Memory B cell (primary cell): ENCODE measurements around the gene PTOV1.

ENCODE experiments used
- ATAC-seq: fragments of 150-1000 bp; cut with Tn5 transposase; 2 replicates; pipeline ENCODE4 v1.10.0; 2021; ENCODE audit warnings: low read depth, mild to moderate bottlenecking, moderate library complexity
- DNase-seq, 2 donors: peaks; one replicate each; pipeline ENCODE4 v3.0.0; 2022; ENCODE audit warnings: low spot score in 2 of 2
- H3K27ac Mint-ChIP-seq: one replicate; pipeline ENCODE4 v1.8.0; 2022; ENCODE audit warnings: mild to moderate bottlenecking, moderate library complexity, mixed read lengths
- H3K27me3 Mint-ChIP-seq: one replicate; pipeline ENCODE4 v1.8.0; 2022; ENCODE audit warnings: mixed read lengths
- H3K36me3 Mint-ChIP-seq: one replicate; pipeline ENCODE4 v1.8.0; 2022; ENCODE audit warnings: mild to moderate bottlenecking, mixed read lengths
- H3K4me1 Mint-ChIP-seq: one replicate; pipeline ENCODE4 v1.8.0; 2022; ENCODE audit warnings: mixed read lengths
- H3K4me3 Mint-ChIP-seq: one replicate; pipeline ENCODE4 v1.8.0; 2022; ENCODE audit warnings: mild to moderate bottlenecking, moderate library complexity, mixed read lengths
- H3K9me3 Mint-ChIP-seq: one replicate; pipeline ENCODE4 v1.8.0; 2022; ENCODE audit warnings: mixed read lengths

PTOV1 gene

DNA sequence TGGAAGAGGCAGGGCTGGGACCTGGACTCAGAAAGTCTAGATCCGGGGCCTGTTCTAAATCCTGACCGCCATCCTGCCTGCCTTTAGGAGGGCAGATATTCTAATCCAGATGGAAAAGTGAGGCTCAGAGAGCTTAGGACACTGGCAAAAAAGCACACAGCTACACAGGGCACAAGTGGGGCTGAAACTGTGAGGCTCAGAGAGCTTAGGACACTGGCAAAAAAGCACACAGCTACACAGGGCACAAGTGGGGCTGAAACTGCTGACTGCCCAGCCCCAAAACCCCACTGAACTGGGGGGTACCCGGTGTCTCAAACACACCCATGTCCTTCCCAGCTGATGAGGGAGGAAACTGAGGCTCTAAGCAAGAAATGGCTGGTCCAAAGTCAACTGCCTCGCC, 24.2 kb downstream of the PTOV1 start:
- peaks cover 5% of the 10 kb centered on the region for H3K36me3 Mint-ChIP-seq
- peaks cover 19% of the 10 kb centered on the region for H3K4me1 Mint-ChIP-seq
- no peaks in the 10 kb centered on the region for H3K27me3 Mint-ChIP-seq
- no peak overlapping the region for H3K4me3 Mint-ChIP-seq
- DNase-seq (no peak), ATAC-seq (no peak)
- no peaks in the 10 kb centered on the region for H3K9me3 Mint-ChIP-seq
- no peak overlapping the region for H3K27ac Mint-ChIP-seq

DNA sequence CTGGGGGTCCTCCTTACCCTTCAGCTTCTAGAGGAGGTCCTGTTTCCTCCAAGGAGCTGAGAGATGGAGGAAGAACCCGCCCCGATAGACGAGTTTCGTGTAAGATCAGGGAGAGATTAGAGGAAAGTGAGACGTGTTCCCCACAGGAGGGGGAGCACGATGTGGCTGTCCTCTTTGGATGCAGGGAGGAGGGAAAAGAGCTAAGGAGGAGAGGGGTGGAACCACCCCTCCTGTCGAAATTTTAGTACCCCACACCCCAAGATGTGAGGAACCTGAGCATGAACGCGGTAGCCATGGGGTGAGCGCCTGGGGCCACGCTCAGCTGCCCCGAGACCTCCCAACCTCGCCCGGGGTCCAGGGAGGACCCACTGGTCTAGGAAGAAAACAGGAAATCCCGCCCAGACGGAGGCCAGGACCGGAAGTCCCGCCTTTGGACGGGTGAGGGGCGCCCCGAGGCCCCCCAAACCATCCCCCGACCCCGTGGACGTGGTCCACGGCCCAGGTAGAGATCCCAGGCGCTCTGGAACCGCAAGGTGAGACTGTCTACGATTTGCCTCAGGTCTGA, 25.0 kb downstream of the PTOV1 start:
- DNase-seq (peak; percentile 41 to 64), ATAC-seq (no peak)
- Mint-ChIP-seq H3K27me3 (no peaks in the 10 kb centered on the region), H3K4me3 (no peak overlapping the region), H3K9me3 (no peaks in the 10 kb centered on the region), H3K27ac (no peak overlapping the region), H3K4me1 (peaks cover 18% of the 10 kb centered on the region), H3K36me3 (peaks cover 5% of the 10 kb centered on the region)

DNA sequence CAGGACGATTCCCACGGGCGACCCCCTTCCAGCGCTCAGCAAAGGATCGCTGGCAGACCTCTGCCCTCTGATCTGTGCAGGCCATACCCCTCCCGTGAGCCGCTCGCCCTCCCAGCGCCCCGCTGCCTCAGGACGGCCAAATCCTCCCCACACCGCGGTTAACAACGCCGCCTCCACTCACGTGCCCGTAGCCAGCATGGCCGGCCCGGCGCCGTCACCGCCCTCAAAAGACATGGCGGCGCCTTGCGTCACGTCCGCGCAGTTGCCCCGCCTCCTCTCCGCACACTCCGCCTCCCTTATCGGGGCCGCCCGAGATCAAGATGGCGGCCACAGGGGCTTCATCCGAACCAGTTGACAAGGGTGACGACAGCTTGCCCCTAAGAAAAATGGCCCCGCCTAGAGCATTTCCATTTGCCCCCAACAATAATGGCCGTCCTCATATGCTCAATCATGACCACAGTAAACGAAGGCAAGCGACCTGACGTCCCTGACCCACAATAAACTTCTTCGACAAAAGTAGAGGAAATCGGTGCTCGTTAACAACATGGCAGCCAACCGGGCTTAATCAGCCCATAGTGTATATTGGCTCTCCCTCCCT, 25.6 kb downstream of the PTOV1 start:
- Mint-ChIP-seq H3K27me3 (no peaks in the 10 kb centered on the region), H3K36me3 (peaks cover 6% of the 10 kb centered on the region), H3K9me3 (no peaks in the 10 kb centered on the region), H3K27ac (no peak overlapping the region), H3K4me1 (peaks cover 18% of the 10 kb centered on the region), H3K4me3 (no peak overlapping the region)
- DNase-seq, result peak; percentile 94 to 99
- peak; percentile 59 for ATAC-seq

DNA sequence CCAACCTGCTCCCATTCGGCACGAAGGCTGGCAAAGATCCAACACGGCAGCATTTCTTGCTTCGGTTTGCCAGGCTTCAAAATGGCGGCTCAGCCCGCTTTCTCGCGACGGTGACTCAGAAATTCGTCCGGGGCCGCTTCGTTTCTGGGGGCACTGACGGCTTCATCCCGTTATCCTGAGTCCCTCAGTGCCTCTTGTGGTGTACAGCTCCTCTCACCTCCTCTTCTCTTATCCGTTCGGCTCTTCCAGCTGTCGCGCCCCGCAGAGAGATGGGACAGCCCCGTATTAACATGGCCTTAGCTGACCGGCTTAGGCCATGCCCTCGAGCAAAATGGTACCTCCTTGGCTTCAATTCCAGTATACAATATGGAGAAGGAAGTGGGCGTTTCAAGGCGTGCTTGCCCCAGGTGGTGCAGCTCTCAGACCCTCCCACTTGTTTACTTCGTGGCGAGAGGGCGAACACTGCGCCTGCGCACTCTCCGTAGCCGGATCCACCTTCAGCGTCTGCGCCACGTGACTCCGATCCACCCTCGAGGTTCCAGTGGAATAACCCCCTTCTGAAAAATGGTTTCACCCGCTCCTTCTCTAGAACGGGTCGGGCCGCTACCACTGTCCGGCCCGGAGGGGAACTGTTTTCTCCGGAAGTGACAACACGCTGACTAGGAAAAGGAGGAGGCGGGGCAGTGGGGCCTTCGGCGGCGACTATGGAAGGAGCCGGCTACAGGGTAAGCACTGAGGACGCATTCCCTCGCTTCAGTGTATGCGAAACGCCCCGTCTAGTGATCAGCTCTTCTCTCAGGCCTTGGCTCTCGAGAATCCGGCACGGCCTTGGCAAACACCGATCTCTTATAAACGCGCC, 26.3 kb downstream of the PTOV1 start, which contains the start of the genes AKT1S1 and TBC1D17:
Gene AKT1S1, minus strand, starts transcription at position 336 of the 859 bp plus-strand sequence. CDS start 4,060 bp downstream, outside the sequence.
Gene TBC1D17, plus strand, starts transcription at position 683 of the 859 bp plus-strand sequence. Its CDS starts 22 bp downstream, at position 705.
- no peak within 1 kb of the TSS for H3K27ac Mint-ChIP-seq
- H3K27me3 Mint-ChIP-seq, result no peaks in the 10 kb centered on the region
- peaks cover 11% of the 10 kb centered on the region for H3K36me3 Mint-ChIP-seq
- no peaks in the 10 kb centered on the region for H3K9me3 Mint-ChIP-seq
- peak; percentile 94 to 98 for DNase-seq
- H3K4me3 Mint-ChIP-seq, result no peak within 1 kb of the TSS
- ATAC-seq, result peak; percentile 57
- peaks cover 18% of the 10 kb centered on the region for H3K4me1 Mint-ChIP-seq

DNA sequence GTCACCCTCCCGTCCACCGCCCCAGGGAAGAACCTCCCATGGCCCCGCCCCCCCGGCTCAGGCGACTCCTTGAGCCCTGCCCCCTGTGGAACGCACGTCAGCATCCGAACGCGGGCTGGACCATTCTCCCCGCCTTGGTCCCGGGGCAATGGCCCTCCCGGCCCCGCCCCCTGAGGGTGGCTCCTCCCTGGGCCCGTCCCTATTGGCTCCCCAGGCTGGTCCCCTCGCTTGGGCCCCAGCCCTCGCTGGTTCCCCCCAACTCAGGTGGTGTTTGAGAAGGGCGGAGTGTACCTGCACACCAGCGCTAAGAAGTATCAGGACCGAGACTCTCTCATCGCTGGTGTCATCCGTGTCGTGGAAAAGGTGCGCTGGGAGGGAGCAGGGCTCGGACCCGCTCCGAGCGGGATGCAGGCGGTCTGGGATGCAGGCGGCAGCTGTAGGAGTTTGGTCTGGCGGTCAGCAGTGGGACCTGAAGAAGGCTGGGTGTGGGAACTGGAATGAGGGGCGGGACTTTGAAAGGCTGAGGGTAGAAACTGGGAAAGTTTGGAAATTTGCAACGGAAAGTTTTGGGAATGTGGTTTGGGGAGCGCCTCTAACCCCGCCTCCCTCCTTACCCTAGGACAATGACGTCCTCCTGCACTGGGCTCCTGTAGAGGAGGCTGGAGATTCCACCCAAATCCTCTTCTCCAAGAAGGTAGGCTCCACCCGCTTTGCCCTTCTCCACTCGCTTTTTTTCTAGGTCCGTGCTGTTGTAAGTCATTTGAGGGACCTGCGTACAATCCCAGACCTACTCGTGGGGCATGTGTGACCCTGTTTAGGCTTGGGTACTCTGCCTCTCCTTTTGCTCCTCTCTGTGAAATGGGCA, 27.2 kb downstream of the PTOV1 start:
- ATAC-seq, result peak; percentile 58

DNA sequence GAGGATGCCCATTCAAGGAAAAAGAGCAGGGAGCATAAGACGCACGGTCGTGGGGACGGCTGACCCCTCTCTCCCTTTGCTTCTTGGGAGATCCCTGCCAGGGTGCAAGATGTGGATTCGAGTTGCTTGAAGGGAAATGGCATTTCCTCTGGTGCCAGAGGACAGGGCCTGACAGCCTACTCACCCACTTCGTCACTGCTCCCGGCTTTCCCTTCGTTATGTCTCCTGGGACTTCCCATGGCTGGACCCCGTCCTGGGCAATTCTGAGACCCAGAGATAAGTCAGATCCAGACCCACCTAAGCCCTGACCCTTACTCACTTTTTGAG, 27.7 kb downstream of the PTOV1 start:
- Mint-ChIP-seq H3K4me3 (no peak overlapping the region), H3K9me3 (no peaks in the 10 kb centered on the region), H3K4me1 (peaks cover 18% of the 10 kb centered on the region), H3K27me3 (no peaks in the 10 kb centered on the region), H3K36me3 (peaks cover 19% of the 10 kb centered on the region), H3K27ac (no peak overlapping the region)
- ATAC-seq, result no peak
- DNase-seq, result no peak

More for the DNA sequence above, 27.2 kb downstream of the PTOV1 start:
- H3K36me3 Mint-ChIP-seq, result peaks cover 13% of the 10 kb centered on the region
- no peaks in the 10 kb centered on the region for H3K27me3 Mint-ChIP-seq
- H3K9me3 Mint-ChIP-seq, result no peaks in the 10 kb centered on the region
- DNase-seq, result peak in 1 of 2 donors; percentile 97
- H3K27ac Mint-ChIP-seq, result no peak overlapping the region
- H3K4me1 Mint-ChIP-seq, result peaks cover 18% of the 10 kb centered on the region
- H3K4me3 Mint-ChIP-seq, result no peak overlapping the region

DNA sequence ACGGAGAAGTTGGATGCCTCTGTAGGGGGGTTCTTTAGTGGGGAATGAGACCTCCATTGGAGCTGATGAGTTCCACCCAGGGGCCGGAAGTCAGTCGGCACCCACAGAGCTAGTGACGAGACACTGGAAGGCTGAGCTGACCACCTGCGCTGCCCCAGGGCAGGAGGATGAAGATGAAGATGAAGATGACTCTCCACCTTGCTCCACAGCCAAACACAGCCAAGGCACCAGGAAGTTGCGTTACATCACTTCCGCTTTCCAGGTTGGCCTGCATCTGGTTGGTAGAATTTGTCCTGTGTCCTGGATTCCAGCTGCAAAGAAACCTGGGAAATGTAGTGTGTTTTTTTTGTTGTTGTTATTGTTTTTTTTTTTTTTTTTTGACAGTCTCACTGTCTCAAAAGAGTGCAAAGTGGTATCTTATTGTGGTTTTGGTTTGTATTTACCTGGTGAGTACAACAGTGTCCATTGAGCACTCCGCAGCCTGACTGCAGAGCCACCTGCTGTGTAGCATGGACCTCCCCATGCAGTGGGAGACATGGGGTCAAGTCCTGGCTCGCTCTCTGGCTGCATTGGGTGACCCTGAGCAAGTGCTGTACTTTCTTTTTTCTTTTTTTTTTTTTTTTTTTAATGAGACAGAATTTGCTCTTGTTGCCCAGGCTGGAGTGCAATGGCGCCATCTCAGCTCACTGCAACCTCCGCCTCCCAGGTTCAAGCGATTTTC, 28.4 kb downstream of the PTOV1 start:
- Mint-ChIP-seq H3K4me1 (peaks cover 18% of the 10 kb centered on the region), H3K27ac (no peak overlapping the region), H3K9me3 (no peaks in the 10 kb centered on the region), H3K27me3 (no peaks in the 10 kb centered on the region), H3K4me3 (no peak overlapping the region), H3K36me3 (peaks cover 21% of the 10 kb centered on the region)
- ATAC-seq (no peak), DNase-seq (no peak)

DNA sequence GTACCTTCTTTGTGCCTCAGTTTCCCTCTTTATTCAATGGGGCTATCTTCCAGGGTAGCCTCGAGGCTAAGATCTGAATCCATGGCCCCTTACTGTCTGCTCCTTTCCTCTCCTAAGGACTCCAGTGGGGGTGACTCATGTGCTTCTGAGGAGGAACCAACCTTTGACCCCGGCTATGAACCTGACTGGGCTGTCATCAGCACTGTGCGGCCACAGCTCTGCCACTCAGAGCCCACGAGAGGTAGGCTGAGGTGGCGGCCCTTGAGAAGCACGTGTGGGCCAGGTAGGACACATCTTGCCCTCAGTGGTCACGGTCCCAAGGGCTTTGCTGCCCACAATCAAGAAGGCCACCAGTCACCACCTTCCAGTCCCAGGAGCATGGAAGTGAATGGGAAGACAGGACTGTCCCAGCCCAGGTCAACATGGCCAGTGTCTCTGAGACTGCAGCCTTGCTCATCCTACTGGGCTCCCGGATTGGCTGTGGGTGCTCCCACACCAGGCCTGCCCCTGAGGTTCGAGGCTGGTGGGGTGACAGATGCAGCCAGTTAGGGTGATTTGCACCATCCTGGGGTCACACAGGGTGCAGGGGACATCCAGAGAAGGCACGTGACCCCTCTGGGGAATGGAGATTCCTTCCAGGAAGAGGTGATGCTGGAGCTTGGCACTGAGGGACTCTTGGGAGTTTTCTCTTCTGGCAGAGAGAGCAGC, 29.4 kb downstream of the PTOV1 start:
- no peak for ATAC-seq
- peaks cover 26% of the 10 kb centered on the region for H3K36me3 Mint-ChIP-seq
- no peak overlapping the region for H3K4me3 Mint-ChIP-seq
- peaks cover 17% of the 10 kb centered on the region for H3K4me1 Mint-ChIP-seq
- H3K27me3 Mint-ChIP-seq, result no peaks in the 10 kb centered on the region
- H3K27ac Mint-ChIP-seq, result no peak overlapping the region
- no peaks in the 10 kb centered on the region for H3K9me3 Mint-ChIP-seq
- DNase-seq, result no peak

DNA sequence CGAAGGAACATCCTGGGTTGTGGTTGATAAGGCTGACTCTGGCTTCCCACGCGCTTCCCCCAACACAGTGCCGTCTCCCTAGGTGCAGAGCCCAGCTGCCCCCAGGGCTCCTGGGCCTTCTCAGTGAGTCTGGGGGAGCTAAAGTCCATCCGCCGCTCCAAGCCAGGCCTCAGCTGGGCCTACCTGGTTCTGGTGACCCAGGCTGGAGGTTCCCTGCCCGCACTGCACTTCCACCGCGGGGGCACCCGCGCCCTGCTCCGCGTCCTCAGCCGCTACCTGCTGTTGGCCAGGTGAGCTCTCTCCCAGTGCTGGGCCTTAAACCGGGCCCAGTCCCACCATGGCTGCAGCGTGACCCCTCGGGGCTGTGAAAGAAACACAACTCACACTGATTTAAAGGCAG, 30.2 kb downstream of the PTOV1 start:
- H3K27me3 Mint-ChIP-seq, result no peaks in the 10 kb centered on the region
- no peak for DNase-seq
- no peak overlapping the region for H3K27ac Mint-ChIP-seq
- peaks cover 12% of the 10 kb centered on the region for H3K4me1 Mint-ChIP-seq
- no peak for ATAC-seq
- H3K36me3 Mint-ChIP-seq, result peaks cover 28% of the 10 kb centered on the region
- no peak overlapping the region for H3K4me3 Mint-ChIP-seq
- no peaks in the 10 kb centered on the region for H3K9me3 Mint-ChIP-seq

DNA sequence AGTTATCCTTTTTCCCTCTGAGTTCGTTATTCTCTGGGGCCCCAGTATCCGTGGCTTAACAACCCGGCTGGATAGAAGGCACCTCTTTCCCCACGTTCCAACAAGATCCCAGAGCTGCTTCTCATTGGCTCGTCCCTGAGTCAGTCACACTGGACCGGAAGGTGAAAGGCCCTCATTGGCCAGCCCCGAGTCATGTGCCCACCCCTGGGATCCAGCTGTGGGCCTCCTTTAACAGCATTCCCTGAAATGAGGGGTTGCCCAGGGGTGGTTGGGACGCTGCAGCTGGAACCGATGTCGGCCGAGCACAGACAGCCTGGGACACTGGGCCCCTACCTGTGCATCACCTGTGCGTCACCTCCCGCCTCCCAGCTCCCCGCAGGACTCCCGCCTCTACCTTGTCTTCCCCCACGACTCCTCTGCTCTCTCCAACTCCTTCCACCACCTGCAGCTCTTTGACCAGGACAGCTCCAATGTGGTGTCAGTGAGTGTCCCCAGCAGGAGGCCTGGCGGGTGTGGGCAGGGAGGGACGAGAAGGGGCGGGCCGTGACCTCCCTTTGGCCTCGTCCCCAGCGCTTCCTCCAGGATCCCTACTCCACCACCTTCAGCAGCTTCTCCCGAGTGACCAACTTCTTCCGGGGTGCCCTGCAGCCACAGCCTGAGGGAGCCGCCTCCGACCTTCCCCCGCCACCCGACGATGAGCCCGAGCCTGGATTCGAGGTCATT, 30.9 kb downstream of the PTOV1 start:
- Mint-ChIP-seq H3K4me3 (no peak overlapping the region), H3K4me1 (peaks cover 12% of the 10 kb centered on the region), H3K9me3 (no peaks in the 10 kb centered on the region), H3K27me3 (no peaks in the 10 kb centered on the region), H3K36me3 (peaks cover 28% of the 10 kb centered on the region), H3K27ac (no peak overlapping the region)
- ATAC-seq, result no peak
- no peak for DNase-seq

DNA sequence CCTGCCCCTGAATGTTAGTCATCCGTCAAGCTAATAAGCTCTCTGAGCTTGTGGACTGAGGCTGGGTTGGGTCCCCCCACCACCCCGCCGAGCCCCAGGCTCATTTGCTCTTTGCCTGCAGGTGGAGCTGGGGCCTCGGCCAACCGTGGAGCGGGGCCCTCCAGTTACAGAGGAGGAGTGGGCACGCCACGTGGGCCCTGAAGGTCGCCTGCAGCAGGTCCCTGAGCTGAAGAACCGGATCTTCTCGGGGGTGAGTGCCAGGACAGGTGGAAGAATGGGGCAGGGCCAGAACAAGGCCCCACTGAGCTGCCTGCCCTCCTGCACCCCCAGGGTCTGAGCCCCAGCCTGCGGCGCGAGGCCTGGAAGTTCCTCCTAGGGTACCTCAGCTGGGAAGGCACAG, 31.7 kb downstream of the PTOV1 start:
- H3K27me3 Mint-ChIP-seq, result no peaks in the 10 kb centered on the region
- ATAC-seq (no peak), DNase-seq (no peak)
- H3K36me3 Mint-ChIP-seq, result peaks cover 28% of the 10 kb centered on the region
- H3K4me3 Mint-ChIP-seq, result no peak overlapping the region
- peaks cover 12% of the 10 kb centered on the region for H3K4me1 Mint-ChIP-seq
- no peak overlapping the region for H3K27ac Mint-ChIP-seq
- H3K9me3 Mint-ChIP-seq, result no peaks in the 10 kb centered on the region

DNA sequence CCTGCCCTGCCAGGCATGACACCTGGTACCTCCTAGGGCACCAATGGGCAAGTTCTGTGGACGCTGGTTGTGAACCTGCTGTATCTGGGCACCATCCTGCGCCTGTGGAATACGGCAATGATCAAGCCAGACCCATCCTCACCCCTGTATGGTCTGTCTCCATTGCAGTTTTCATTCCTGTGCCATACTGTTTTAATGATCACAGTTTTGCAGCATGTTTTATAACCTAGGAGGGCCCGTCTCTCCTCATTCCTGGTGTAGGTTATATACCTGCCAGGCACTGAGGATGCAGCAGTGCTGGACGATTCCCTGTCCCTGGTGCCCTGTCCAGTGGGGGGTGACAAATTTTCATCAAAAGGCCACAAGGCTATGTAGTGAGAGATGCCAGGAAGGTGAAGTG, 32.1 kb downstream of the PTOV1 start:
- Mint-ChIP-seq H3K9me3 (no peaks in the 10 kb centered on the region), H3K27me3 (no peaks in the 10 kb centered on the region), H3K4me1 (peaks cover 9% of the 10 kb centered on the region), H3K4me3 (no peak overlapping the region), H3K27ac (no peak overlapping the region), H3K36me3 (peaks cover 28% of the 10 kb centered on the region)
- DNase-seq, result no peak
- ATAC-seq, result no peak
